ENCODE measurements around the gene GRK3. TPM values are rescaled to one million over a fixed set of nuclear protein-coding genes. Genes with fewer than 3 reads are reported as not detected.

Gene GRK3
- polyA plus RNA-seq, 1 donor: 6.7 TPM

DNA sequence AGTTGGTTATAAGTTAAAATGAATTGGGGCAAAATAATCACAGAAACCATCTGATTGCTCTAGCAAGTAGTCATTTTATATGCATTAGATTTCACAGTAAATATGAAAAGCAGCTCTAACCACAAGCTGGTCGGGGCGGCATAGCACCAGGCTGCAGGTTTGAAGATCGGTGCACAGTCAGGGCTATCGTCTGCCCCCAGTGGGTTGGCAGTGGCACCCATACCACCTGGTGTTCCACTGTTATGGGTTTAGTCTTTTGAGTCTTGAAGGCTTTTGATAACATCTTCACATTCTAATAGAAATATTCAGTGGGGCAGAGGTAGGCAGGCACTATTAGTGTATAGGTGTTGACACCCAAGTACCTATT, 62.1 kb downstream of the GRK3 start:
- DNase-seq (ENCODE audit: low read depth): no peak

DNA sequence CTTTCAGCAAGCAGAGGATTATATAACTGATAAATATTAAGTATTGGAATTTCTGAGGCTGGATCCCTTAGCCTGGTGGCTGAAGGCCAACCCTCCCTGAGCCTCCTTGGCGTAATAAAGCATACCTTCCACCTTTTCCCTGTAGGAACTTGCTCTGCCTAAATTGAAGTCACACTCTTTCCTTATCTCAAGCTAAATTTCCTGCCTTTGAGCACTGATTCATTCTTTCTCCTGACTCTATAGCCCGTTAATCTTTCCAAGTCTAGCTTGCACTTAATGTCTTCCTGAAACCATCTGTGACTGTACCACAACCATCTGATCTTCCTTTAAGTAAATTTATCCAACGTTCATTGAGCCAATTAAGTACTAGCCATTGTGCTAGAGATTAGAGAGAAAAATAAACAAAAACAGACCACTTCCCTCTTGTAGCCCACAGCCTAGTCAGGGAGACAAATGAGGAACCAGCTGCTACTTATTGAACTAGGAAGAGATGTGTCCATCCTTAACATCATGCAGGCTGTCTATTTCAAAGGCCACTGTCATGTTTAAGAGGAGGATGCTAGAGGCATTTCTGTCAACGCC, 62.9 kb downstream of the GRK3 start:
- DNase-seq (ENCODE audit: low read depth): no peak

DNA sequence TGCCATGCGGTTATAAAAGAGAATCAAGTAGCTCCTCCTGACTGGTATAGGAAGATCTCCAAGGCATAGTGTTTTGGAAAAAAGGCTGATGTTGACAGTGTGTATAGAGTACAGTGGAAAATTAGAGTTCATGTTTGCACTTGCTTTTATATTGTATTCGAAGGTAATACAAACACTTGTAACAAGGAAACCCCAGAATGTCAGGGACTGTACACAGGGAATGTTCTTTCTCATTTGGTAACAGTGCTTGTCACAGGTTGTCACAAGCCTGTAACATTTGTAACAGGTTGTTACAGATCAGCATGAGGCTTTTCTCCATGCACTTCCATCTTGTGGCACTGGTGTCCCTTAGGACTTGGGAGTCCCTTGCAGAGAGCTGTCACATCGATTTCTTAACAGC, 64.0 kb downstream of the GRK3 start:
- DNase-seq (ENCODE audit: low read depth): no peak

DNA sequence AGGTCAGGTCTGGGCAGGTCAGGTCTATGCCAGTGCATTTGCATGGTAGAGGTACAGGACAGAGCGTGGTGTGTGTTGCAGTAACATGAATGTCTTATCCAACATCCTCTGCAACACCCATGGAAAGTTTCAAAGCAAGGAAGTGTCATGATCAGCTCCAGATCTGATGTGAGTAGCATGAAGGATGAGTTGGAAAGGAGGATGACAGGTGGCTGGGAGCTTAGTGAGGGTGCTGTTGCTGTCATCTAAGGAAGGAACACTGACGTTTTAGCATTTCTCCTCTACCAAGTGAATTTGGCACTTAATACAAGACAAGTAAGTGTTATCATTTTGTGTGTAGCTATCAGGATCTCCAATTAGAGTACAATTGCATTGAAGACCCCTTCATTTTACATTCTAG, 65.1 kb downstream of the GRK3 start:
- no peak for DNase-seq (ENCODE audit: low read depth)

DNA sequence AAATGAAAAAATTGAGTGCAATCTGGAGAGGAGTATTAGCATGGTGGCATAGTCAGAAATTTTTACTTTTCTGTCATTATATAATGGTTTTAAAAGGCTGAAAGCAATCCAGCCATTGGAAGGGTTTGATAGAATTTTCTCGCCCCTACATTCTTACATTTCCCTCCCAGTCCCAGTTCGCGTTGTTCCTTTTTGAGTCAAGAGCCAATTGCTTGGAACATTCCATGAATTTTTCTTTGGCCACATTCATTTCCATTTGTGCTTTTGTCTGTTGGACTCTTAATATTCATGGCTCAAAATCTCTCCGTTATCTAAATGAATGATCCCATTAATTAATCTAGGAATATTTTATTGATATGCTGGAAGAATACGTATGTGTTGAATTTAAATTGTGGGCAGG, 66.0 kb downstream of the GRK3 start:
- no peak for DNase-seq (ENCODE audit: low read depth)

DNA sequence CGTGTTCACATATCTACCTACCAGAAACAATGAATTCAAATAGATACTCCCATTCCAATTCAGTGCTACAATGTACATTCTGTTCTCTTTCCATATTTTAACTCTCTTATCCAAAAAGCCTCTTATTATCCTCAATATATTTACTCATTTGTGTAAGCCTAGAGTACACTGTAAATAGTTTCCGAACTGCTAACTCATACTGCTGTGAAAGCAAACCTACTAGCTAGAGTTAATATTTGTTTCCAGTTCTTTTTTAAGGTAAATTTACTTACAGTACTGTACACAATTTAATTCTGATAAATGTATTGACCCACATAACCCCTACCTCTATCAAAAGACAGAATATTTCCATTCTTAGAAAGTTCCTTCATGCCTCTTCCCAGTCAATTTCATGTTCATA, 71.8 kb downstream of the GRK3 start:
- no peak for DNase-seq (ENCODE audit: low read depth)

DNA sequence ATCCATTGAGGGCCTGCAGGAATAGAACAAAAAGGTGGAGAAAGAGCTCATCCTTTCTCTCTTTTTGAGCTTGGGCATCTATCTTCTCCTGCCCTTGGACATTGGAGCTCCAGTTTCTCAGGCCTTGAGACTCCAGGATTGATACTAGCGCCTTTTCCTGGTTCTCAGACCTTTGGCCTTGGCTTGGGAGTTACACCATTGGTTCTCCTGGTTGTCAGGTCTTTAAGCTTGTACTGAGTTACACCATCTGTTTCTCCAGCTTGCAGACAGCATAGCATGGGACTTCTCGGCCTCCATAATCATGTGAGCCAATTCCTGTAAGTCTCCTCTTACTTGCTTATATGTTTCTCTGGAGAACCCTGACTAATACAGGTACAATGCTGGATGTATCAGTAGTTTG, 72.6 kb downstream of the GRK3 start:
- DNase-seq (ENCODE audit: low read depth): no peak

DNA sequence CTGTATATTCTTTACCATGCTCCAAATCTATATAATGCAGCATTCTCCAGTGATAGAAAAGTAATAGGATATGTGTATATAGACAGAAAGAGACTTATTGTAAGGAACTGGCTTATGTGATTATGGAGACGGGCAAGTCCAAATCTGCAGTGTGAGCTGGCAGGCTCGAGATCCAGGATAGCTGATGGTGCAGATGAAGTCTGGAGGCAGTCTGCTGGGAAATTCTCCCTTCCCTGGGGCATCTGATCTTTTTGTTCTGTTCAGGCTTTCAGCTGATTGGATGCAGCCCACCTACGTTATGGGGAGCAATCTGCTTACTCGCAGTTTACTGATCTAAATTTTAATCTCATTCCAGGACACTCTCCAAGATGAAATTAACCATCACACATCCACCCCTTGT, 73.2 kb downstream of the GRK3 start:
- DNase-seq (ENCODE audit: low read depth): no peak

DNA sequence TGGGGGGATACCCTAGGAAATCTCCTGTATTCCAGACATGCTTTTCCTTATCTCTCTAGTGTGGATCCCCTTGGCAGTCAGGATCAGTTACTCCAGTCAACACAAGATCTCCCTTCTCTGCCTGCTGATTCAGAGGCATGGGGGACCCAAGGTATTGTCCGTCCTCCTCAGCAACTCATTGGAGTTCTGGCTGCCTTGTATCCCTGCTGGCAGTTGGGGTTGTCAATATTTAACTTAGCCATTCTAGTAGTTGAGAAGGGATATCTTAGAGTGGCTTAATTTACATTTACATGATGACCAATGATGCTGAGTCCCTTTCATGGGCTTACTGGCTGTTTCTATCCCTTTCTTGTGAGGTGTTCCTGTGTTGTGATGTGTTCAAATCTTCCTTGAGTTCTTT, 74.2 kb downstream of the GRK3 start:
- no peak for DNase-seq (ENCODE audit: low read depth)

DNA sequence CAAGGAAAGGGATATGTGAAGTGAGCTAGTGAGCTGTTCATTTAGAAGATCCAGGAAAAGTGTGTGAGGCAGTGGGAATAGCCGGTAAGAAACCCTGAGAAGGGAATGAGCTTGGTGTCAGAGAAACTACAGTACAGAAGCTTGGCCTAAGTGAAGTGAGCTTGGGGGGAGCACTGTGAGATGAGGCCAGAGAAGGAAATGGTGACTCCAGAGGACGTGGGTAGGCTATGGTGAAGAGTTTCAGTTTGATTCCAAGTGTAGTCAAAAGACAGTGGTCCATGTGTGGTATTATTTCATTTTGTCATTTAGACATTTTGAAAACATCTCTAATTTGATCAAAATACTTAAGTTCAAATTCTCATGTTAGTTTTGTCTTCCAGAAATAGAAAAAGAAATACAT, 77.2 kb downstream of the GRK3 start:
- DNase-seq (ENCODE audit: low read depth): no peak

DNA sequence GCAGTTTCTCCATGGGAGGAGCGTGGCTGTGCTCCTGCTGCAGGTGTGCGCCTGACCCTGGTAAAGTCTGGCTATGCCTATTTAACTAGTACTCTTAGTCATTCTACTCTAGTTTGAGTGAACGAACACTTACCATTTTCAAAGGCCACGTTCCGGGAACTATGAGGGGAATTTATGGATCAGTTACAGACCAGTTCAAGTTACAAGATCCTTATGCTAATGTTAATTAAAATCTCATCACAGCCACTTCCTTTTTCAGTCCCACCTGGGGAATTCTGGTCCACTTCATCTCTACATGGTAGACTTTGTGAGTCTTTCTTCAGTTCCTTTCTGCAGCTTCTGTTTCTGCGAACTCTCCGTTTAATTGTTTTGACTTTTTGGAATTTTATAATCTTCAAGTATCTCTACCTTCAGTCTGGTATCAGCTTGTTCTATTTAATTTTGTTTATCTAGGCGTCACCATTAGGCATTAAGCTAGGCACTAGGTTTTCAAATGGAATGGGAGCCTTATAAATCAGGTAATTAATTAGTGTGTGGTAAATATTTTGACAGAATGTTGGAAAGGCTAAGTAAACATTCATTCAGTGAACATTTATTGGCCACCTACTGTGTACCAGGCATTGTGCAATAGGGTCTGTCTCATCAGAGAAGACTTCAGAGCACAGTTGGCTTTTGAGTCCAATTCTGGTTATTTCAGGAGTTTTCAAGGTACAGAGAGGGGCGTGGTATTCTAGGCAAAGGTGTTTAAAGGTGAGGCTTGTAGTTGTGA, 78.9 kb downstream of the GRK3 start:
- no peak for DNase-seq (ENCODE audit: low read depth)

DNA sequence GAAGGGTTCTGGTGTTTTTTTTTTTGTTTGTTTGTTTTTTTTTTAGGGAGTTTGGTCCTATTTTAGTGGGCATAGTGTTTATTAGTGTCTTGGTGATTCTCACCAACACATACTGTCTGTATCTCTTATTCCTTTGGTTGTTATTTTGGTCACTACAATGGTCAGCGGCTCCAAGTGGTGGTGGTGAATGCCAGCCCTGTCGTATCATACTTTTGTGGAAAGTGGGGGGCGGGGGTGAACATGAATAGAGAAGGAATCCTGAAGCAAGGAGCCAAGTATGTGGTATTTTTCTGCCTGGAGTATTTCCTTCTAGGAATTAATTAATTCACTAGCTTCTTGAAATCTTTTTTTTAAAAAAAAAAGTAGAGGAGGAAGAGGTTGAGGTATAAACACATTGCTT, 79.6 kb downstream of the GRK3 start:
- no peak for DNase-seq (ENCODE audit: low read depth)

DNA sequence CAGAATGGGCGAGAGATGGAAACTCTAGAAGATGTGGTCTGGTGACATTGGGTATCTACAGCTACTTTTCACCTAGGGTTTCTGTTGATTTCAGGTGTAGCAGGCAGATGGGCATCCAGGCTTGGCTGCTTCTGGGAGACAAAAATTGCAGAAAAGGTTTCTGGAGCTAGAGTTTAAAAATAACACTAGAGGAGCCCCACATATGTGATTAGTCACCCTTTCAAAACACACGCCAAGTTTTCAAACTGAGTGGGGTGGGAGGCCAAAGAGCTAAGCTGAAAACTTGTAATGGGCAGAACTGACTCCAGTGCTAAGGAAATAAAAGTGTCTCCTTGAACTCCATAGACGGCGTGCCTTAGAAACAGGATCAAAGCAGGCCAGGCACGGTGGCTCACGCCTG, 80.8 kb downstream of the GRK3 start:
- no peak for DNase-seq (ENCODE audit: low read depth)

DNA sequence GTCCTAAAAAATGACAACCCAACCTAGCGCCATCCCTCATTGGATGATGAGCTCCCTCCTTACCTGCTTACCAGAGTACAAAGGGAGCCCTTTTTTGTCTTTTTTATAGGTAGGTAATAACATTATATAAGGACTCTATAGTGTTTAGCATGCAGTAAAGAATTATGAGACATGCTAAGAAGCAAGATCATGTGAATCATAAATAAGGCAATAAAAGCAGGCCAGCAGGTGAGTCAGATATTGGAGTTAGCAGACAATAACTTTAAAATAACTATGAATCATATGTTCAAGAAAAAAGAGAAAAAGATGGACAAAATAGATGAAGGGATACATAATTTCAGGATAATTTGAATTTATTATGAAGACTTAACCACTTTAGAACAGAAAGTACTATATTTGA, 81.5 kb downstream of the GRK3 start:
- DNase-seq (ENCODE audit: low read depth): no peak

DNA sequence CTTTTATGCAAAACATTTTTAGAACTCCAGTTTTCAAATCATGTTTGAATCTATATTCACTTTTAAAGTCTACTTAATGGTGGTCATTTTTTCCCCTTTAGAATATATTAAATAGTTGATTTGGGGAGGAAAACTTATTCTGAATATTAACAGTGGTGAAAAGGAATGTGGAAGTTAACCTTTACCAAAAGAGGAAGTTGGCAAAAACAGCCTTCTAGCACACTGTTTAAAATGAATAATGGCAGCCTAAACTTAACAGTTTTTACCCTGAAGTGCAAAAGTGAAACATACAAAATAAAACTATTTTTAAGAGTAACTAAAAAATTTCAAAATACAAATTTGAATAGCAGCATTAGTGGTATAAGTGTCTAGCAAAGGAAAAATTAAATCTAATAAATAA, 86.4 kb downstream of the GRK3 start:
- no peak for DNase-seq (ENCODE audit: low read depth)

DNA sequence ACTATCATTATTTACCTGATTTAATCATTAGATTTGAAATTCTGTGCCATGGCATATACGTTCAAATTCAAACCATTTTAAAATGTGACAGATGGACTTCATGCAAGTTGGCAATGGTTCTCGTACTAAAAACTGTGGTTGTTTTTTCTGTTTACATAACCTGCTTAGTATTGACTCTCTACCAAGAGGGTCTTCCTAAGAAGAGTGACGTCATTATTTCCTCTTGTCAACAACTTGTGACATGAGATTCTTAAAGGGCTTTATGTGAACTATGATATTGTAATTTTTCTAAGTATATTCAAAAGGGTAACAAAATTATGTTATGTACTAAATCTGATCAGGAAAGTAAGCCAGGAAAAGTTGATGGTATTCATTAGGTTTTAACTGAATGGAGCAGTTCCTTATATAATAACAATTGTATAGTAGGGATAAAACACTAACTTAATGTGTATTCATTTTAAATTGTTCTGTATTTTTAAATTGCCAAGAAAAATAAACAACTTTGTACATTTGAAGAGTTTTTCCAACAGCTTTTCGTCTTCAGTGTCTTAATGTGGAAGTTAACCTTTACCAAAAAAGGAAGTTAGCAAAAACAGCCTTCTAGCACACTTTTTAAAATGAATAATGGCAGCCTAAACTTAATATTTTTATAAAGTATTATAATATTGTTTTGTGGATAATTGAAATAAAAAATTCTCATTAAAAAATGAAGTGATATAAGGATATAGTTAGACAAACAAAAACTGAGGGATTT, 87.0 kb downstream of the GRK3 start:
- no peak for DNase-seq (ENCODE audit: low read depth)

DNA sequence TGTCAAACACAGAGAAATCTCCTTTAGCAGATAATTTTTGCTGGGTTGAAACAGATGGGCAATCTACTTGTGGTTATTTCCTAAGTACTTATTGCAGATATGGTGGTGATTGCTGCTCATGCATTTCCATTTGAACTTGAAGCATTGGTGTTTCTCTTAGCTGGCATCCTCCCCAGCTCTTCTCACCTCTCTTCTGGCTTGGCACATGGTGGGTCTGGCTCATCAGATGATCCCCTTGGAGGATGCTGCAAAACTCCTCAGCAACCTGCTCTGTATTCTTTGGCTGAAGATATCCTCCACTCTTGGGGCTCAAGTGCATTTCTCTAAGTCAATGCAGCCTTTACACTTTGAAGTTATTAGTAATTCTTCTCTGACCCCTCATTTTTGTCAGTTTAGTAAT, 90.2 kb downstream of the GRK3 start:
- no peak for DNase-seq (ENCODE audit: low read depth)

DNA sequence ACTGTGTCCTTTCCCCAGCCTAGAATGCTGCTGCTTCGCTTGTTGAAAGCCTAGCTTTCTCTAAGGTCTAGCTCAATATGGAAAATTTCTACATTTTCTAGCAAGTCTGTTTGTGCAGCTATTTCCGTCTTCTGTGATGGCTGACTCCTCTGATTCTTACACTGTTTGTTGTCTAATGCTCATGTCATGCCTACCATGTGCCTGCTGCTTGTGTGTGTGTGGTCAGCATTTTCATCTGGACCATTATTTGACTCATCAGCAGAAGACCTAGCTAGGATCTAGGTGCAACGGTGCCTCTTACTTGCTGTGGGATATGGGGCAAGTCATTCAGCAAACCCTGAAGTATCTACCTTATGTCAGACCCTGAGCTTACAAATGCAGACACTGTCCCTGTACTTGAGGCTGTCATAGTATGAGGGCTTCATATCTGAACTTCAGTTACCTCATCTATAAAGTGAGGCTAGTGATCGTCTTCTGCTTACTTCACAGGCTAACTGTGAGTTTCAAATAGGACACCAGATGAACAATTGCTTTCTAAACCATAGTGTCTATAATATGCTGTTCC, 91.0 kb downstream of the GRK3 start:
- no peak for DNase-seq (ENCODE audit: low read depth)

DNA sequence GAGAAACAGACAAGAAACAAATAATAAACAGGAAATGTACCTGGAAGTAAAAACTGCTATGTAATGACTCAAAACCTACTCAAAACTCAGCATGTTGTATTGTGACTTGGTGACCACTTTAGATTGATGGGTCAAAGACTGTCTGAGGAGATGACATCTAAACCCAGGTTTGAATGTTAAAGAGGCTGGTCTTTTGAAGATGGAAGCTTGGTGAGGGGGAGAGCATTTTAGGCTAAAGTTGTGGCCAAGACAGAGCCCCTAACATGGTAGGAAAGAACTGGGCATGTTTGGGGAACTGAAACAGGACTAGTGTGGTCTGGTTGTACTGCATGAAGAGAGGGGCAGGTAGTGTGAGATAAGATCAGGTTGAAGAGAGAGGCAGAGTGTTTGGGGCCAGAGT, 92.2 kb downstream of the GRK3 start:
- no peak for DNase-seq (ENCODE audit: low read depth)

DNA sequence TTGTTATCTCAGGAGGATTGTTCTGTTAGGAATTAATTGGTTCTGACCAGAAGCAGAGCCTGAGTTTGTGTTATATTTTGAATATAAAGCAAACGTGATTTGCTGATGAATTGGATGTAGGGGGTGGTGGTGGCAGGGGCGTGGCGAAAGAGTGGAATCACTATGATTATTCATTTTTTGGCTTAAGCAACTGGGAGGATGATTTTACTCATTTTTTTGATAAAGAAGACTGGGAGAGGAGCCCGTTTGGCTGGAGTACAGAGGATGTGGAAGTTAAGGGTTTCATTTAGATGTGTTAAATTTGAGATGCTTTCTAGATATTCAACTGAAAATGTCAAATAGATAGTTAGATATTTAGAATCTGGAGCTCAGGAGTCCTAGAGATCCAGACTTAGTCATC, 94.2 kb downstream of the GRK3 start:
- no peak for DNase-seq (ENCODE audit: low read depth)

DNA sequence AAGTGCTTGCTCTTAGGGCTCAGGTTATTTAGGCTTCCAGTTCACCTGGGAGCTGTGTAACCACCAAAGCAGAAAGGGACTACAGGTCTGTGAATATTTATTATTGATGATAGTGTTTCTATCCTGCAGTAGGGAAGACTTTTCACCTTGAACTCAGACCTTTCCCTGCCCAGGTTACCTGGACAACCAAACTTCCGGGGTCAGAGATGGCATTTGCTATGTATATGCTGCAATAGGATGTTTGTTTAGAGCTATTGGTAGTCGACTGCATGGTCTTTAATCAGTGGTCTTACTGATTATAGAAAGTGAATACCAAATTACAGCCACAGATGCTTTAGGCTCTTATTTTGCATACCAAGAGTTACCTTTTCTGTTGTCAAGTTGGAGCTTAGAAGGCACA, 94.9 kb downstream of the GRK3 start:
- no peak for DNase-seq (ENCODE audit: low read depth)

DNA sequence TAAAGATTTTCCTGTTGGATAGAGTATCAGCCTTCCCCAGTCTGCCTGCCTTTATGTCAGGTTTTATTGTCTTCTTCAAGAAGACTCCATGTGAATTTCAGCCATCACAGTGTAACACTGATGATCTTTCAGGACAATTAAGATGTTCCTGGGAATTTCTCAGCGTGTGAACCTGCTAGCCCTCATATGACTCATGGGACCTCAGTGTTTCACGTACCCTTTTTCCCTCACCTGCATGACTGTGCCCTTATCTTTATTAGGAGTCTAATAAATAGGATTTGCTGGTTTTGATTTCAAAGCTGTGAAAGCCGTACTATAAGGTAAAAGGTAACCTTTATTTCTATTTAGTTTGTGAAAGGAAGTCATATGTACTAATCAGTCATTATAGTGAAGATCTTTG, 95.9 kb downstream of the GRK3 start:
- no peak for DNase-seq (ENCODE audit: low read depth)

DNA sequence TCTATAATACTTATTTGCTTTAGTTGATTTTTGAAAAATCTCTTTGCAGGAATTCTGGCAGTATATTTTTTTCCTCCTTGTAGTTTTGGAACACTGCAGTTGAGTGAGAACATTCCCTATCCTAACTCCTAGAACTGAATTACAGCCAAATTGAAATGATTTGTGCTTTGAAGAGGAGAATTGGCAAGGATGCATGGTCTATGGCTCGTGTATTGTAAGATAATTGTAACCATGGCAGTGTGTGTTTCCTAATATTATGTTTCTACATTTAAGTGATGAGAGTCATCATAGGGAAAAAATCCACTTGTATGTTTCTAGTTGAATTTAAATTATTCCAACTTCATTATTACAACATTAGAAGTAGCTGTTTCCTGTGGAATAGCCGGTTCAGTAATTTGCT, 96.6 kb downstream of the GRK3 start:
- DNase-seq (ENCODE audit: low read depth): peak; percentile 64
